SKM-1 (cell line): ENCODE data around the gene UNC5B.

ENCODE experiments used
- DNase-seq: peaks from one replicate; lab custom pipeline; 2025; ENCODE audit not compliant: unreplicated experiment; lab: John Stamatoyannopoulos, UW

Gene UNC5B

DNA sequence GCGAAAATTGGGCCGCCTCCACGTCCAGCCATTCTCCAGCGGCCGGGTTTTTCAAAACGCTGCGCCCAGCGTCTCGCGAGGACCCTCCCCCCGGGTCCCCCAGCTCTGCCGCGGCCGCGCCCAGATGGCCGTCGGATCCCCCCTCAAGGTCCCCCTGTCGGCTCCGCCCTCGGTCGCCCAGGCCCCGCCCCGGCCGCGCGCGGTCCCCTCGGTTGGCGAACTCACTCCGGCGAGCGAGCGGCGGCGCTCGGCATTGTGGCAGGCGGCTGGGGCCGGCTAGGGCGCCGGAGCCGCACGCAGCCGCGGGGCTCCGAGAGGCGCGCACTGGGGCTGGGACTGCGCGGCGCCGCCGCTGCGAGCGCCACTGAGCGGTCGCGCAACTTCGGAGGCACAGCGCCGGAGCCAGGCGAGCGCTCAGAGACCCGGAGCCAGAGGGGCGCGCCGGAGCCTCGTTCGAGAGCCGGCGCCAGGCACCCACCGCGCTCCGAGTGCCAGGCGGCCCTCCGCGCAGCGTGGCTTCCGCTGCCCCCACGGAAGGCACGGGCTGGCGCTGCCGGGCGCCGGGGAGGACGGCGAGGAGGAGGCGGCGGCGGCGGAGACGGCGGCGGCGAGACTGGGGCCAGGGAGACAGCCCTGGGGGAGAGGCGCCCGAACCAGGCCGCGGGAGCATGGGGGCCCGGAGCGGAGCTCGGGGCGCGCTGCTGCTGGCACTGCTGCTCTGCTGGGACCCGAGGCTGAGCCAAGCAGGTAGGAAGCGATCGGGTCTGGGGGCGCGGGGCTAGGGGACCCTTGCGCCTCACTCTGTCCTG lies at the start of gene UNC5B:
Gene UNC5B (plus strand): TSS at position 253 of the 809 bp plus-strand sequence. CDS start 416 bp downstream, at position 669.
- DNase-seq = no peak

DNA sequence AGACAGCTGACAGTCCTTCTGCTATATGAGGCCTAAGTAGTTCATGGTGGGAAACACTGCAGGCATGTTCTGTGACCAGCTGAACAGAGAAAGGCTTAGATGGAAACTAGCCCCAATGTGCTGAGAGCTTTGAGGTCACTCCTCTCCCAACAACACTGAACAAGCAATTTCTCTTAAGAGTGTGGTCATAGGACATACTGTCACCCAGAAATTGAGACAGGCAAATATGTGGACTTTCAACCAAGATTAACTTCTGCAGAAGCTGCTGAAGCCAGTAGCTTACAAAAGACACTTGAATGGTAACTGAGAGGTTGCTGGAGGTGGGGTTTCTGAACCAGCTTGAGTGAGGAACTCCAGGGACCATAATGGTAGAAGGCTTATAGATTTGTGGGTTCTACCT lies 38.9 kb upstream of the UNC5B start:
- no peak for DNase-seq

DNA sequence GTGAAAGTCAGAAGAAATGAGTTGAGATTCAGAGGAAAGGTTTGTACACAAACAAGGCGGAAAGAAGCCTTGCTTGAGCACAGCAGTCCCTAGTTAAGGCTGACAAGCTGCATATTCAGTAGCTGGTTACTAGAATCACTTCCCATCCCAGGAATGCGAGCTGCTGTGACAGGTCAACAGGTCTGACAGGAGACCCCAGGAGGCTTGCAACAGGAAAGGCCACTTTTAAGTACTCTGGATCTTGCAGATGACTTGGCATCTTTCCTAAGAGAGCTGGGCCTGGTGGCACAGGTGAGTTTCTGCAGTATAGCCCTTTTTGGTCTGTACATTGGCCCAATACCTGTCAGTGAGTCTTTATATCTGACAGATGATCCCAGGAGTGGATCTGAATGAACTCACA lies 35.7 kb upstream of the UNC5B start:
- no peak for DNase-seq

- DNase-seq = no peak
These were observed 34.6 kb upstream of the UNC5B start for GRCh38 chr10:71177651-71178199.

DNA sequence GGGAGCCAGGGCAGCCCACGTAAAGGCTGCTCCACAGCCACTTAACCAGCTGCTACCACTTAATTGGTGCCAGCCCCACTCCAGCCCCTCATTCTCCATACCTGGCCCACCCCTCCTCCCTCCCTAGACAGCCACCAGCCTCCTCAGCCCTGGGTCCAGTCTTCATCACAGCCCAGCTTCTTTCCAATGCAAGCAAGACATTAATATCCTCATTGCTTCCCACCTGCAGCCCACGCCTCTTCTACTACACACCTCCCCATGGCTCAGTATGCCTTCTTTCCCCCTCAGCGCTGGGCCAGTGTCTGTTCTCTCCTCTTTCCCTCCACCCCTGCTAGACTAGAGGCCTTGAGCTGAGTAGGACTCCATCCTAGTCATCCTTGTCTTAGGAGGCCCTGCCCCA lies 33.5 kb upstream of the UNC5B start:
- DNase-seq = no peak

DNA sequence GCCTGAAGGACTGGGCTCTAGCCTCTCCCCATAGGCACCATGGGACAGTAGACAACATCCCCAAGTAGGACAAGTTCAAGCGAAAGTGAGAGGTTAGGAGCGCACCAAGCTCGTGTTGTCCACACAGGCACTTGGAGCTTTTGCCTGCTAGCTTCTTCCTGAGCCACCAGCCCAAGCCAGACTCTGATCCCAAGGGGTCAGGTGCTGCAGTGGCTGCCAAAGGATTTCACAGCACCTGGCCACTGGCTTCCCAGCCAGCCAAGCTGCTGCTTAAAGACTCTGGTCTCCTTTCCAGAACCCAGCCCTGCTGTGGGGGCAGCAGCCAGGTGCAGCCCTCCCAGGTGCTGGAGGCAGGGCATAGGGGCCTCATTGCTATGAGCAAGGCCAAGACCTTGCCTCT lies 33.0 kb upstream of the UNC5B start:
- DNase-seq = no peak

DNA sequence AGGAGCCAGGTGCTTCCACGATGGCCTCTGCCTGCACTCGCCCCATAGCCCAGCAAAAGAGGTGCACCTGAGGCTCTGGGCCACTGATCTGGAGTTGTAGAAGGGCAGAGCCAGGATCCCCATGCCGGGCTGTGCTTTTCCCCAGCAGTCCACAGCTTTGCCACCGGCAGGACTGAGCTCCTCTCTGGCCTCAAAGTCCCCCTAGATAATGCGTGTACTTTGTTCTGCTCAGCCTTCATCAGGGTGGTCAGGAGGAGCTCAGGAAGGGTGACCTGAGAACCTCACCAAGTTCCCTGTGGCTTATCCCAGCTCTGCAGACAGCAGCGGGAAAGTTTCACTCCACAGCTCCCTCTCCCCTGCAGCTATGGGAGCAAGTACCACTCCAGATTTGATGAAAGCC lies 27.9 kb upstream of the UNC5B start:
- DNase-seq = no peak

DNA sequence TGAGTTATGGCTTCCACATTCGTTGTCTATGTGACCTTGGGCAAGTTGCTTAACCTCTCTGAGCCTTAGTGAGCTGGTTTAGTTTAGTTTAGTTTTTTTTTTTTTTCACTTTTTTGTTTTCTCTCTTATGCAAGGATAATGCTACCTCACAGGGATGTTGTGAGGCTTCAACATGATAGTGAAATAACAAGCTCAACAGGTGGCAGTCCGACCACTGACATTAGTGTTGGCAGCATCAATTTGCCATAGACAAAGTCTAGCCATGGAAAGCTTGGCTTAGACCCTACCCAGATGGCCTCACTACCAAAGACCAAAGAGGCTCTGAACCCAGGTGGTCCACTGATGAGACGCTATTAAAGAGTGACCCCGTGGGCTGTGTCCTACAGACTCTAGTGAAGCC lies 27.2 kb upstream of the UNC5B start:
- DNase-seq = no peak

- DNase-seq = no peak
These were observed 25.2 kb upstream of the UNC5B start for GRCh38 chr10:71187197-71187596.

GRCh38 chr10:71187600-71187999 lies 24.8 kb upstream of the UNC5B start:
- no peak for DNase-seq

DNA sequence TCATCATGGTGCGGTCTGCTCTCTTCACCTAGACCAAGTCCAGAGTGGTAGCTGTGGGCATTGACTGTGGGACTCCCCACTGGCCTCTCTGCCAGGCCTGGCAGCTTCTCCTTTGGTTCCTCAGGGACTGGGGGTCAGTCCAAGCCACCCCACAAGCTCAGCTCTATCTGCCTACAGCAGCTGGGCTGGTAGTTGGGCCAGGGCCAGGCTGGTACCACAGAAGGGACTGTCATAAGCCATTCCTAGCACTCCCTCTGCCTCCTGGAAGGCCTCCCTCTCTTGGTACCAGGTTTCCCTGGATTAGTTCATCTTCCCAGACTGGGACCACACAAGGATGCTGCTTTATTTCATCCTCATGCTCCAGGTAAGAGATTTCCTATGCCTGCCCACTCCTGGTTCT lies 24.2 kb upstream of the UNC5B start:
- DNase-seq = no peak

DNA sequence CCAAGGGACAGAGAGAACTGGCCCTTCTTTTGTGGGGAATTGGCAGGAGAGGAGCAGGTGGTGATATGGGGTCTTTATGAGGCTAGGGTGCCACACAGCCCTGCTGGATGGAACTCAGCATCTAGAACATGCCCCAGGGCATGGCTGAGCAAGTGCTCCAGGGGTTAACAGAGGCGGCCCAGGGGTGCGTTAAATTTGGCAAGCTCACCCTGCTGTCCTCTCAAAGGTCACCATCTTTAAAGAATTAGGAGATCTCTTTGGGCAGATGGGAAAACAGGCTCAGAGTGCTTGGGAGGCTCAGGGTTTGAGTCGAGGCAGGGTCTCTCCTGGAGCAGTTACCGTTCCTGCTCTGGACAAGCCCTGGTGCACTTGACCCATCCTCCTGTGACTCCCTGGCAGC lies 21.4 kb upstream of the UNC5B start:
- DNase-seq = no peak

DNA sequence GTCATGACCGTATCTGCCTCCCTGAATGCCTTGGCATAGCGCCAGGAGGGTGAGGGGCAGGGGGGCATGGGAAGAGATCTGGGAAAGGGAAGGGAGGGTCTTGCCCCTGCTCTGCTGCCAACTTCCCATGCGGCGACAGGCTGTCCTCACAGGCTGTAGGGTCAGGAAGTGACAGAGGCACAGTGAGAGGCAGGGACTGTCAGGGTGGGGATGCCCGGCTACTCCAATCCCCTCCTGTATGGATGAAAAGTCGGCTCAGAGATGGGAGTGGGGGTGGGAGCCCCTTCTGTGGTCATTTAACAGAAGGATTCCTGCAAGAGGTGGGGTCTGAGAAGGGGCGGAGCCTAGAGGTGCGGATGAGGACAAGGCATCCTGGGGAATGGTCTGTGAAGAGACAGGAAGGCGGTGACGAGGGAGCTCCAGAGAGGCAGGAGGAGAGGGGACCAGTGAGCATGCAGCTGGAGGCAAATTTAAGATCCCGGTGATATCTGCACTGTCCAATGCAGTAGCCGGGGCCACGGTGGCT lies 20.8 kb upstream of the UNC5B start:
- DNase-seq = no peak

GRCh38 chr10:71193516-71193915 lies 18.9 kb upstream of the UNC5B start:
- DNase-seq = no peak

DNA sequence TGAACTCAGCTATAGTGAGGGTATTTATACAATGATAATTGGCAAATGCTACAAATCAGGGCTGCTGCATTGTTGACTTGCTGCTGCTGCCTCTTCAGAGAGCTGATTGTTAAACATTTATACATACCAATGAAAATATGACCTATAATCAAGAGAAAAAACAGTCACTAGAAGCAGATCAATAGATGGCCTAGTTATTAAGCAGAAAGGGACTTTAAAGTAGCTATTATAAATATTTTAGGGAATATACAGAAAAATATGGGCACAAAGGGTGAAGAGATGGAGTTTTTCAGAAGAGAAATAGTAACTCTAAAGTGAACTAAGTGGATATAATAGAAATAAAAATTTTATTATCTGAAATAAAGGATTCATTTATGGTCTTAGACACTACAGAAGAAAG lies 14.4 kb upstream of the UNC5B start:
- no peak for DNase-seq

DNA sequence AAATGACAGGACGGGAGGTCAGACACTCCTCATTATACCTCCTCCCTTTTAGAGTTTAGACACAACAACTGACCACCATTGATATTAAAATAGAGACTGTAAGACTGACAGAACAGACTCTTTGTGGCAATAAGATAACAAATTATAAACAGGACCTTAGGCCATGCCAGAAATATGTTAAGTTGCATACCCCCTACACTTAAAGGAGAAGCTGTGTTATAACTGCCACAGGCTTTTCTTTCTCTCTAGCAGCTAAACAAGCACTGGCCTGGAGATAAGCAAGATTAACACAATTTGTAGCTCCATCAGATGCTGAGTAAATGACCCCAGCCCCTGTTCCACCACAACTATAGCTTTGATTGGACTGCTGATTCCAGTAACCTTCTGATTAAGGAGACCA lies 10.5 kb upstream of the UNC5B start:
- DNase-seq = no peak

- DNase-seq = no peak
These were observed 10.1 kb upstream of the UNC5B start for GRCh38 chr10:71202314-71202713.

DNA sequence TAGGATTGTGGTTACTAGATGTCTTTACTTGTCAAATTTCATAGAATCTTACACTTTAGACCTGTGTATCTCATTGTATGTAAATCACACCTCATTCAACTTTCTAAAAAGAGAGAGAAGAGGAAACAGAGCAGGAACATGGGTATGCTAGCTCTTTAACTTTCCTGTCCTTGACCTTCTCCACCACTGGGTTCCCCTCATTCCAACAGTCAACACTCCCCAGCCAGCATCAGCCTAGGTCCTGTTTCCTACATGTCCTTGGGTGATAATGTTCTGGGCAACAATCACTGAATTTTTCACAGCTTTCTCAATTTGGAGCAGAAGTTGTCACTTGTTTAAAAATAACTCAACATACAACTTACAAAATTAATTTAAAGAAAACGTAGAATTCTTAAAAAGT lies 9.2 kb upstream of the UNC5B start:
- no peak for DNase-seq

GRCh38 chr10:71203716-71204115 lies 8.7 kb upstream of the UNC5B start:
- DNase-seq = no peak

DNA sequence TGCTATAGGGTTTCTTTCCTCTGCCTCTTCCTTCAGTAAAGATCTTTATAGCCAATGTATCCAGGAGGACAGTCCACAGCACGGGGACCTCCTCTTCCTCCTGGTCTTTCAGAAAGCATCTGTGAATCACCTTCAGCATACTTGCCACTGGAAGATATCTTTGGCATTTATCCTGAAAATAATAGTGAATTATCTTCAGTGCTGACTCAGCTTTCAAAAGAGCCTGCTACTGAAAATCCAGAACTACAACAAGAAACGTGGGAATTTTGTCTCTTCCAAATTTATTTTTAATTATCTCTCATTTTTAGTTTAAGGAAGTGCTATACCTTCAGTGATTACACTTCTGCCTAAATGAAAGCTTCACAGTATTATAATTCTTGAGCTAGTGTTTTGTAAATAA lies 7.6 kb upstream of the UNC5B start:
- DNase-seq = no peak

GRCh38 chr10:71205468-71205867 lies 6.9 kb upstream of the UNC5B start:
- DNase-seq = no peak

GRCh38 chr10:71206911-71207310 lies 5.5 kb upstream of the UNC5B start:
- no peak for DNase-seq

DNA sequence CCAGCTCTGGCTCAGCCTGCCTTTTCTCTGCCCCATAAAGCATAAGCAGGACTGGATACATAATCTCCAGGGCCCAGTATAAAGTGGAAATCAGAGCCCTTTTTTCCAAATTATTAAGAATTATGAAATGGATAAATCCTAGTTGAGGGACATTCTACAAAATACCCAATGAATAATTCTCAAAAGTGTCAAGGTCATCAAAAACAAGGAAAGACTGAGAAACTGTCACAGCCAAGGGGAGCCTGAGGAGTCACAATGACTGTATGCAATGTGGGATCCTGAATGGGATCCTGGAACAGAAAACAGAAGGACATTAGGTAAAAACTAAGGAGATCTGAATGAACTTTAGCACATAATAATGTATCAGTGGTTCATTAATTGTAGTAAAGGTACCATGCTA lies 4.8 kb upstream of the UNC5B start:
- no peak for DNase-seq
